HG03064 (cell line): ENCODE data around the gene TMEM72.

ENCODE experiments used
- ATAC-seq: cut with Tn5 transposase; IDR thresholded peaks from one replicate; pipeline ENCODE4 v1.9.1; 2021; ENCODE audit warnings: low read depth; ENCODE audit not compliant: unreplicated experiment

The TMEM72 gene

DNA sequence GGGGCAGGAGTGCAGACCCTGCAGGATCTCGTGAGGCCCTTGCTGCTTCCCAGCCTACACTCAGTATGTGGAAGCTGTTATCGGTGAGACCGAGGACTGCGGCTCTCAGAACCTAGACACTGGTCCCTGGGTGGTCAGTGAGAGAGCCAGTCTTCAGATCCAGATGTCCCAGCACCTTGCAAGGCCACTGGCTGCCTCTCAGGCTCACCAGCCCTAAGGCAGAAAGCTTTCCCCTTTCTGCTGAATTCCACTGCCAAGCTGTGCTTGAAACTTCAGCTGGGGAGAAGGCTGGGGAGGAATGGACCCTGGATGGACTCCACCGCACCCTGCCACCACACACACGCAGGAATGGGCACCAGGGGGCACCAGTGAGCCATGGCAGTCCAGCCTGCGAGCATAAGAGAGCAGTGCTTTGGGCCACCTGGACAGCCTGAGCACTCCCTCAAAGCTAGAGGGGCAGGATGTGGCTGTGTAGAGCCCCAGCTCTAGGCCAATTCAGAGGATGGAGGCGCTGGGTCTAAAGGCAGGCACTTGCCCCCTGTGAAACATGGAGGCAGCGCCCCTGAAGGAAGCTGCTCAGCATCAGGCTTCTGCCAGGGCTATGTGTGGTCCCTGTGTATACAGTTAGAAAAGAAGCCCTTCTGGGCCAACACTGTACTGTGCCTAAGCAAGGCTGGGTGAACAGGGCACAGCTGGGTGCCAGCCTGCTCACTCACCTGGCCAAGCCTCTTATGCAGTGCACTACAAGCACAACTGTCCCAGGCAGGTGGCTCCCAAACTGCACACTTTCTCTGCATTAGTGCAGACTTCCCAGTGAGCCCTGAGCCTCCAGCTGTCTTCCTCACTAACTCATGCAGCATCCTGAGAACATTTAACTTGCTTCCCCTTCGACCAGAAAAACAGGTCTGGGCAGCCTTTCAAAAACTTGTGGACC is 21.6 kb downstream of the TMEM72 start:
- peak; percentile 88 for ATAC-seq

- no peak for ATAC-seq
These were observed 22.5 kb downstream of the TMEM72 start for GRCh38 chr10:44933451-44934321.

- no peak for ATAC-seq
These were observed 23.5 kb downstream of the TMEM72 start for GRCh38 chr10:44934416-44935200.

GRCh38 chr10:44935201-44935965 is 24.2 kb downstream of the TMEM72 start:
- no peak for ATAC-seq

- ATAC-seq, result no peak
These were observed 24.8 kb downstream of the TMEM72 start for GRCh38 chr10:44935966-44936295.

- ATAC-seq, result no peak
These were observed 25.3 kb downstream of the TMEM72 start for GRCh38 chr10:44936314-44936975.

GRCh38 chr10:44937196-44938005 is 26.3 kb downstream of the TMEM72 start:
- ATAC-seq, result no peak

GRCh38 chr10:44938956-44939355 is 27.8 kb downstream of the TMEM72 start:
- ATAC-seq, result no peak

DNA sequence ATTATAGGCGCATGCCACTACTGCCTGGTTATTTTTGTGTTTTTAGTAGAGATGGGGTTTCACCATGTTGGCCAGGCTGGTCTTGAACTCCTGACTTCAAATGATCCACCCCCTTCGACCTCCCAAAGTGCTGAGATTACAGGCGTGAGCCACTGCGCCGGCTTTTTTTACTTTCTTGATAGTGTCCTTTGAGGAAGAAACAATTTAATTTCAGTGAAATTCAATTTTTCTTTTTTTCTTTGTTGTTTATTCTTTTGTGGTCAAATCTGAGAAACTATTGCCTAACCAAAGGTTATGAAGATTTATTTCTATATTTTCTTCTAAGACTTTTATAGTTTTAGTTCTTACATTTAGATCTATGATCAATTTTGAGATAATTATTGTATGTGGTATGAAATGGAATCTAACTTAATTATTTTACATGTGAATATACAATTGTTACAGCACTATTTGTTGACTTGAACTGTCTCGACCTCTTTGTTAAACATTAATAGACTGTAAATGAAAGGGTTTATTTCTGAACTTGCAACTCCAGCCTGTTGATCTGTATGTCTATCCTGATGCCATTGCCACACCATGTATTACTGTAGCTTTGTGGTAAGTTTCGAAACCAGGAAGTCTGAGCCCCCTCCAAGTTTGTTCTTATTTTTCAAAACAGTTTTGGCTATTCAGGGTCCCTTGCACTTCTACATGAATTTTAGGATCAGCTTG is 28.7 kb downstream of the TMEM72 start:
- no peak for ATAC-seq

DNA sequence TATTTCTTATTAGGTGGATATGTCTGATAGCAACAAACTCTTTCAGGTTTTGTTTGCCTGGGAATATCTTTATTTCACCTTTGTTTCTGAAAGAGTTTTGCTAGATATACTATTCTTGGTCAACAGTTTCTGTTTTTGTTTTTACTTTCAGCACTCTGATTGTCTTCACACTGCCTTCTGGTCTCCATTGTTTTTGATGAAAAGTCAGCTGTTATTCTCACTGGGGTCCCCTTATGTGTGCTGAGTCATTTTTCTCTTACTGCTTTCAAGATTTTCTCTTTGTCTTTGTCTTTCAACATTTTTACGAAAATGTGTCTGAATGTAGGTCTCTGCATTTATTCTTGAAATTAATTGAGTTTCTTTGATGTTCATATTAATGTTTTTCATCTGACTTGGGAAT is 33.2 kb downstream of the TMEM72 start:
- no peak for ATAC-seq

- ATAC-seq, result no peak
These were observed 35.1 kb downstream of the TMEM72 start for GRCh38 chr10:44946205-44946604.

GRCh38 chr10:44947371-44948152 is 36.4 kb downstream of the TMEM72 start:
- ATAC-seq, result peak; percentile 47

- no peak for ATAC-seq
These were observed 37.5 kb downstream of the TMEM72 start for GRCh38 chr10:44948642-44949041.

DNA sequence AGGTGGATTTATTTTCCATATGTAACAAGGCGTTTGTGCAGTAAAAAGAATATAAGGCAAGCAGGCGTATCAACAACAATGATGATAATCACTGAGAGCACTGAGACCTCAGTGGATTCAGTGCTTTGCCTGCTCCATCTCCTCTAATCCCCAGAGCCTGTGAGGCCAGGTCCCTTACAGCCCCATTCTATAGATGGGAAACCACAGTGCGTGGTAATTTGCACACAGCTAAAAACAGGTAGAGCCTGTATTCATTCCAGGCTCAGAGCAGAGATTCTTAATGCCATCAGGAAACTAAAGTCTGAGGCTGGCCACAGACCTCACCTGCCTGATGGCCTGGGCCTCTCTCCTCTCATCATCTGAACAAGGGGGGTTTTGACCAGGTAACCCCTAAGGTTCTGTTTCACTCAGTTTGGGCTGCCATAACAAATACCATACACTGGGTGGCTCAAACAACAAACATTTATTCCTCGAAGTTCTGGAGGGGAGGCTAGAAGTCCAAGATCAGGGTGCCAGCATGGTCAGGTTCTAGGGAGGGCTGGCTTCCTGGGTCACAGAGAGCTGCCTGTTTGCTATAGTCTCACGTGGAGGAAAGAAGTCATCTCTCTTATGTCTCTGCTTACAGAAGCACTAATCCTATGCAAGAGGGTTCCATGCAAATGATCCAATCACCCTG is 38.1 kb downstream of the TMEM72 start:
- ATAC-seq, result no peak

- ATAC-seq, result no peak
These were observed 38.8 kb downstream of the TMEM72 start for GRCh38 chr10:44949915-44950314.

DNA sequence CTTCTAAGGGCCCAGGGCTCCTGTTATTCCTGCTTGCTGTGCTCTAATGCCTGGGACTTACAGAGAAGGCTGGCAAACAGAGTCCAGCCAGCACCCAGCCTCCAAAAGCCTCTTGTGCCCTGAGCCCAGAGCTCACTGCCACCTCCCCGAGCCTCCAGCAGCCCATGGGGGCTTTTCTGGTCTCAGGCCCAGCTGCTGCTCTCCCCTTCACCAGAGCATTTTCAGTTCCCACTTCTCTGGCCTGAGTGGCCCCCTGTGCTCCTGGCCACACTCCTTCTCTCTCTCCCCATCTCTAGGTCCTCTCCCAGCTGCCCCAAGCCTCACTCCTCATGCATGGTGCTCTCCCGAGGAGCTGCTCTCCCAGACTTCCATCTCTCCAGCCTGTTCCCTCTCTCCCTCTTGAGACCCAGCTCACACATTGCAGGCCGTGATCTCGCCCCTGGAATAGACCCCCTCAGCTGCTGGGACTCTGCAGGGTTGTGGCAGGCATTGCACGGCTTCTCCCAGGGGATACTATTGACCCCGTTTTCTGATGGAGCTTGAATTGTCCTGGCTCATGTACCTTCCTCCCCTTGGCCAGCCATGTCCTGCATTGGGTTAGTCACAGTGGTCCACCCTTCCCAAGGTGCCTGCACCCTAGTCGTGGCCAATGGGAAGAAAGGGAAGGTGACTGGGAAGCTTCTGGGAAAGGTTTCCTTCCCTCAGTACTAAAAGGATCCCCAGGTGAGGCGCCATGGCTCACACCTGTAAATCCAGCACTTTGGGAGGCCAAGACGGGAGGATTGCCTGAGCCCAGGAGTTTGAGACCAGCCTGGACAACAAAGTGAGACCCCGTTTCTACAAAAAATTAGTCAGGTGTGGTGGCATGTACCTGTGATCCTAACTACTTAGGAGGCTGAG is 39.4 kb downstream of the TMEM72 start:
- no peak for ATAC-seq
